A673 (cell line): ENCODE data around the gene FBXW8. TPM values are rescaled to one million over a fixed set of nuclear protein-coding genes. Genes with fewer than 3 reads are reported as not detected.

Experiments
- BruUV-seq: library from RNA; stranded (reverse); fragments of 400-500 nt; replicated peaks from 2 replicates; lab custom pipeline; 2021; lab: Mats Ljungman, UMichigan
- CTCF ChIA-PET: fragments of 300-600 bp; sonication (Branson Sonifier 250); formaldehyde crosslinking; loops from one replicate; lab custom pipeline; 2022; ENCODE audit warnings: antibody characterized with exemption; lab: Charles Lee
- POLR2A ChIA-PET: fragments of 300-600 bp; sonication (Branson Sonifier 250); formaldehyde crosslinking; loops from one replicate; lab custom pipeline; 2022; ENCODE audit warnings: antibody characterized with exemption; ENCODE audit not compliant: low non-redundant PET; lab: Charles Lee
- DNase-seq: peaks from one replicate; pipeline ENCODE4 v3.0.0-alpha.2; 2015; ENCODE audit warnings: low spot score
- H3K27ac ChIP-seq: fragments of 200-600 bp; sonication (generic); 2 replicates; pipeline ENCODE4 v1.5.1; 2016; ENCODE audit warnings: mixed run types, low read depth, mild to moderate bottlenecking, mixed read lengths, antibody characterized with exemption, low read length; ENCODE audit not compliant: poor library complexity, severe bottlenecking
- H3K27me3 ChIP-seq: fragments of 200-600 bp; sonication (generic); replicated peaks from 2 replicates; pipeline ENCODE4 v1.6.1; 2017; ENCODE audit warnings: mixed run types, low read depth, mild to moderate bottlenecking, mixed read lengths, antibody characterized with exemption, low read length; ENCODE audit not compliant: insufficient read depth, poor library complexity
- H3K36me3 ChIP-seq: fragments of 200-600 bp; sonication (generic); 2 replicates; pipeline ENCODE4 v1.6.1; 2016; ENCODE audit warnings: mixed run types, mild to moderate bottlenecking, mixed read lengths, antibody characterized with exemption, low read length; ENCODE audit not compliant: insufficient read depth, poor library complexity, severe bottlenecking
- H3K4me1 ChIP-seq: fragments of 200-600 bp; sonication (generic); 2 replicates; pipeline ENCODE4 v1.6.1; 2017; ENCODE audit warnings: mixed run types, mild to moderate bottlenecking, mixed read lengths, antibody characterized with exemption, low read length; ENCODE audit not compliant: insufficient read depth, poor library complexity, severe bottlenecking
- H3K4me3 ChIP-seq: fragments of 200-600 bp; sonication (generic); 2 replicates; pipeline ENCODE4 v1.5.1; 2016; ENCODE audit warnings: low read depth, mixed run types, mild to moderate bottlenecking, mixed read lengths, low read length; ENCODE audit not compliant: poor library complexity, severe bottlenecking
- H3K9me3 ChIP-seq: fragments of 200-600 bp; sonication (generic); 2 replicates; pipeline ENCODE4 v1.6.1; 2016; ENCODE audit warnings: mixed run types, low read depth, mild to moderate bottlenecking, mixed read lengths, antibody characterized with exemption, low read length; ENCODE audit not compliant: poor library complexity, severe bottlenecking
- CTCF ChIP-seq: fragments of 300-800, 200-600 bp; sonication (generic); conservative IDR thresholded peaks from 2 replicates; pipeline ENCODE4 v1.5.1; 2017; ENCODE audit warnings: low read depth, mild to moderate bottlenecking, antibody characterized with exemption, low read length, moderate library complexity, mixed read lengths
- EZH2 ChIP-seq: fragments of 200-600 bp; sonication (generic); IDR thresholded peaks from 2 replicates; pipeline ENCODE4 v1.6.1; 2017; ENCODE audit warnings: borderline replicate concordance, low read depth, mild to moderate bottlenecking, mixed read lengths, antibody characterized with exemption, low read length; ENCODE audit not compliant: poor library complexity, severe bottlenecking
- intact Hi-C: fragments of 100-400 bp; cut with micrococcal nuclease; formaldehyde crosslinking; loops from one replicate; pipeline ENCODE4 v1.10.0; 2022; ENCODE audit not compliant: unreplicated experiment
- total RNA-seq: library from RNA; stranded (reverse); gene quantifications from 2 replicates; pipeline ENCODE4 v1.2.3, GENCODE V29; 2021

FBXW8 gene
- total RNA-seq, 1 experiment from 2014 or later: 14.8 TPM

- BruUV-seq: no TSS peak
- Histone ChIP-seq H3K27ac (no peak overlapping the region), H3K4me3 (no peak overlapping the region), H3K36me3 (no peaks in the 10 kb centered on the region), H3K27me3 (peaks cover 10% of the 10 kb centered on the region), H3K4me1 (no peaks in the 10 kb centered on the region), H3K9me3 (no peaks in the 10 kb centered on the region)
- intact Hi-C loops: no loop called here
- POLR2A ChIA-PET: no interaction called here
- CTCF ChIA-PET: no interaction called here
- no peak for TF ChIP-seq CTCF
- no peak for DNase-seq
These were observed 14.3 kb upstream of the FBXW8 start for GRCh38 chr12:116896411-116896924.

GRCh38 chr12:116897476-116897875, 13.3 kb upstream of the FBXW8 start:
- DNase-seq: no peak
- no TSS peak for BruUV-seq
- no peak overlapping the region for H3K4me3 ChIP-seq
- no peaks in the 10 kb centered on the region for H3K4me1 ChIP-seq
- ChIA-PET POLR2A (no interaction called here), CTCF (interaction anchor here (0.7 kb wide), 1 partner anchor 515 kb away, joined by 3 read pairs; no protein-coding TSS in a partner anchor)
- H3K9me3 ChIP-seq: no peaks in the 10 kb centered on the region
- no peak overlapping the region for H3K27ac ChIP-seq
- H3K36me3 ChIP-seq: no peaks in the 10 kb centered on the region
- TF ChIP-seq EZH2: no peak
- TF ChIP-seq CTCF: no peak
- intact Hi-C loops: no loop called here
- peaks cover 10% of the 10 kb centered on the region for H3K27me3 ChIP-seq

GRCh38 chr12:116898669-116899068, 12.1 kb upstream of the FBXW8 start:
- CTCF ChIA-PET: no interaction called here
- Histone ChIP-seq H3K4me1 (no peaks in the 10 kb centered on the region), H3K9me3 (no peaks in the 10 kb centered on the region), H3K36me3 (no peaks in the 10 kb centered on the region), H3K4me3 (no peak overlapping the region), H3K27me3 (peaks cover 10% of the 10 kb centered on the region), H3K27ac (no peak overlapping the region)
- POLR2A ChIA-PET: no interaction called here
- no peak for DNase-seq
- TF ChIP-seq EZH2: no peak
- TF ChIP-seq CTCF: no peak
- BruUV-seq: no TSS peak
- intact Hi-C loops: no loop called here
